ENCODE data around the gene CDCA4.
A peak's percentile ranks its signal among the peaks of the same experiment; 100 is the strongest.
"Not testable (repeated sequence)": the region's sequence is repeated elsewhere in the genome, so short reads cannot be mapped to it uniquely, and the experiment has no call there.

CDCA4 gene

DNA sequence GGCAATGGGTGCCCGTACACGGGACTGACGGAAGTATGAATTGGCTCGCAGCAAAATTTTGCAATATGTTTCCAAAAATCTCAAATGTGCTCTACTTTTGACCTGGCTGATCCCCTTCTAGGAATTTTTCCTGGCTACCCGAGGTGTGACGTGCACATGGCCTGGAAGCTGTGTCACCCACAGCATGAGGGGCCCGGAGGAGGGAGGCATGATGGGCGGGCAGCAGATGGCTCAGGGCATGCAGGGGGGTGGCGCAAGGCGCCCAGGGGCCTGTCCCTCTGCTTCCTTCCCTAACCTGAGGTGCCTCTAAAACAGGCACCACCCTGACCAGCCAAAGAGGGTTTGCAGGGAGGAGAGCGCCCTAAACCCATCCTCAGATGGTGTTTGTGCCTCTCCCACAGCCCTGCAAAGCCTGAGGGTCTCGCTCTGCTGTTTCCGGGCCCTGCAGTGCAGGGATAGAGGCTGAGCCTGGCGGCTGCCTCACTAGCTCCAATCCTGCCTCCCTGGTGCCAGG, 37.7 kb upstream of the CDCA4 start:
- no peak for DNase-seq (ENCODE audit: low read depth in 2 of 2)

DNA sequence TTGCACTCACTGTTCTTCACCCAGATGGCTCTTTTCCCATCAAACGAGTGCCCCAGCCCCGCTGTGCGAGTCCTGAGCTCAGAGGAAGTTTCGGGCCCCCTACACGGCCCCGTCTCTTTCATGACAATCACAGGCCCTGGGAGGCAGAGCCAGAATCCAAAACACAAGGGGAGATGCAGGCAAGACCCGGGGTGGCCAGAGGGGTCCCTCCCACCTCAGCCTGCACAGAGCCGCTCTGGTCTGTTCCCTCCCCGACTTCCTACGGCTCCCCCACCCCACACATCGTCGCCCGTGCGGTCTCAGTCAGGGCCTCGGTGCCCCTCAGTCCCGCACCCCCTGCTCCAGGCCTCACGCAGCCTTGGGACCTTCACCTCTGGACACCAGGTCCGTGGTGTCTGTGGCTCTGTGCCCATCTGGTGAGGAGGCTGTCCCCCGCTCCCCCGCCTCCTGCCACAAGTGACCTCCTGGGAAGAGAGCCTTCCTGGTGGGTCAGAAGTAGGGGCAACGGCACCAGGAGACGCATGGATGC, 35.5 kb upstream of the CDCA4 start:
- no peak for DNase-seq (ENCODE audit: low read depth in 2 of 2)

- no peak for DNase-seq (ENCODE audit: low read depth in 2 of 2)
Observed at GRCh38 chr14:105055736-105056302, 34.9 kb upstream of the CDCA4 start.

GRCh38 chr14:105055334-105055733, 34.5 kb upstream of the CDCA4 start:
- DNase-seq (ENCODE audit: low read depth in 2 of 2), result no peak

- DNase-seq (ENCODE audit: low read depth in 2 of 2), result no peak
Observed at GRCh38 chr14:105053996-105054395, 33.1 kb upstream of the CDCA4 start.

- no peak for DNase-seq (ENCODE audit: low read depth in 2 of 2)
Observed at GRCh38 chr14:105053421-105053820, 32.5 kb upstream of the CDCA4 start.

GRCh38 chr14:105052110-105052458, 31.2 kb upstream of the CDCA4 start:
- no peak for DNase-seq (ENCODE audit: low read depth in 2 of 2)

GRCh38 chr14:105051182-105052109, 30.6 kb upstream of the CDCA4 start:
- DNase-seq (ENCODE audit: low read depth in 2 of 2), result no peak

GRCh38 chr14:105050551-105050897, 29.6 kb upstream of the CDCA4 start:
- no peak for DNase-seq (ENCODE audit: low read depth in 2 of 2)

GRCh38 chr14:105049753-105050550, 29.1 kb upstream of the CDCA4 start:
- no peak for DNase-seq (ENCODE audit: low read depth in 2 of 2)

DNA sequence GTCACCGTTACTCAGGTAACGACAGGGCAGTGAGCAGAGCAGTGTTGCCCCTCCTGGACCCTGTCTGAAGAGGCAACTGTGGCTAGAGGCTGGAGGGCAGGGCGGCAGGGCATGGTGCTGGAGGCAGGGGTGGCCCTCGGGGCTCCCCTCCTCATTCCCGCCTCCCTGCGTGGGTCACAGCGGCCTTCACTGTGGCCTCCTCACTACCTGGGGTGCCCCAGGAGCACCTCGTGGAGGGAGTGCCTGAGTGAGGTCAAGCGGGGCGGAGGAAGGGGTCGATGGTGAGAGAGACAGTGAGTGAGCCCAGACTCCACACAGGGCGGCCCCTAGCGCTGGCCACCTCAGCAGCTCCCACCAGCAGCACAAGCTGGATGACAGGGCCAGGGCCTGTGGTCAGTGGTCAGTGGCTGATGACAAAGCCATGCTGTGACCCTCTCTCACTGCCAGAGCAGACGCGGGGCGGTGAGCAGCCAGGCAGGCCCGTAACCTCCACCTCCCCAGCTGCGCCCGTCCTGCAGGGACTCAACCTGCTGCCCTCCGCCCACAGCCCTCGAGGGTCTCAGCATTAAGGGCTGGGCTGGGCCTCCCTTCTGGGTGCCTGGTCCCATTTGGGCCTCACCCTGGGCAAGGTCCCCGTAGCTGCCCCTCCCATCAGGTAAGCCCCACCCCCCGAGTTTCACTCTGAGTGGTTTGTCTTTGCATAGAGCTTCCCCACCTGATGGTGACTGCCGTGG, 26.6 kb upstream of the CDCA4 start:
- no peak for DNase-seq (ENCODE audit: low read depth in 2 of 2)

- DNase-seq (ENCODE audit: low read depth in 2 of 2), result no peak
Observed at GRCh38 chr14:105046891-105047282, 26.0 kb upstream of the CDCA4 start.

GRCh38 chr14:105045710-105046326, 24.9 kb upstream of the CDCA4 start:
- peak; percentile 87 to 91 for DNase-seq (ENCODE audit: low read depth in 2 of 2)

DNA sequence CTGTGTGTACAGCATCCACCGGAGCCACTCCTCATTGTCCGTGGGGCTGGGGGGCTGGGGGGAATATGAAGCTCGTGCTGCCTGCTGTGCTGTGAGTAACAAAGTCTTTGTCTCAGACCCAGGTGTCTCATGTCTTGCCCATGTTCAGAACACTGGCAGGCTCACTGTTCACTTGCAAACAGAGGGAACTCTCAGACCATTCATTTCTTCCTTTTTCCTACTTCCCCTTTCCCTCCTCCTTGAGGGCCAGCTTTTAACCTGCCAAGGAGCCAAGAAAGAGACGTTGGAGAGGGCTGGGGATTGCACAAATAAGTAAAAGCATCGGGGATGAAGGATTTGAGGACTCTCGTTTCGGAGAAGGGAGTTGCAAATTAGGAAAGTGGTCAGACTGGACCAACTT, 22.8 kb upstream of the CDCA4 start:
- DNase-seq (ENCODE audit: low read depth in 2 of 2), result no peak

DNA sequence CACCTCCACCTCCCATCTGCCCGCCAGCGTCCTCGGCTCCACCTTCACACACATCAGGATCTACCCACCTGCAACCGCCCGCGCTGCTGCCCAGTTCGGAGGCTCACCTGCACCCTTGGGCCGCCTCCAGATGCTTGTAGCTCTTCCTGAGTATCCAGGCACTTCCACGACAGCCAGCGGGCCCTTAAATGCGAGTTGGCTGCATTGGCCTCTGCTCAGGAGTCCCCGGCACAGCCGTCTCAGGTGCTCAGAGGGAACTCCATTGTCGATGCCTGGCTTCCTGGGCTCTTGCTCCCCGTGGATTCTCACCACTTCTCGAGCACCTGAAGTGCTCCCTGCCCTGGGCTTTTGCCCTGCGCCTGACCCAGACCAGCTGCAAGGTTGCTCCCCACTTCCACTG, 21.9 kb upstream of the CDCA4 start:
- no peak for DNase-seq (ENCODE audit: low read depth in 2 of 2)

DNA sequence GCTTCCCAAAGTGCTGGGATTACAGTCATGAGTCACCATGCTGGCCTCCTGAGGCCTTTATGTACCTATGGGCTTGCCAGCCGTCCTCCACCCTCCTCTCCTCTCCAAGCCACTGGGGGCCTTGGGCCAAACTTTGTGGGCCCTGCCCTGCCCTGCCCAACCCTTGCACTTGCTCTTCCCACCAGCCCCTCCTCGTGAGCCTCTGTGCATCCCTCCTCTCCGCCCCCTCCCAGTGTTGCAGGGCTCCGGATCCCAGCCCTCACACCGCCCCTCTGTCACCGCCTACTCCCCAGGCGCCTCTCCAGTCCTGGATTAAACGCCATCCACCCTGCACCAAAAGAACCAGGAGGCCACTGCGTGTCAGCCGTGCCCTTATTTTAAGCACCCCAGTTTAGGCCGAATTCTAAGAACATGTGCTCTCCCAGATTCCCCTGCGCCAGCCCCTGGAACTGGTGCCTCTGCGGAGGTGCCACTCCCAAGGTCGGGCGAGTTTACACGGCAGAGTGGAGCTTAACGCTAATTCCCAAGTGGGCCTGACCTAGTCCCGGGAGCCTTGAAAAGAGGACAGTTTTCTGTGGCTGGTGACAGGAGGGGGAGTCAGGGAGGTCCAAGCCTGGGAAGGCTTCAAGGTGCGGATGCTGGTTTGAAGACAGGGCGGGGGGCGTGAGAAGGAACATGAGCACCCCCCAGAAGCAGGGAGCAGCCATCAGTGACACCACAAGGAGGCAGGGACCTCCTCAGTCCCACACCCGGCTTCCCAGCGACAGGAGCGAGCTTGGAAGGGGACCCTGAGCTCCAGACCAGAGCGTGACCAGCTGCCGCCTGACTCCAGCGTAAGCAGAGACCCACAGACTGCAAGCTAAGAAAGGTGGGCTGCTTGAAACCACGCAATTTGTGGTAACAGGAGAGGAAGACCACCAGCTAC, 21.2 kb upstream of the CDCA4 start:
- DNase-seq (ENCODE audit: low read depth in 2 of 2), result no peak

DNA sequence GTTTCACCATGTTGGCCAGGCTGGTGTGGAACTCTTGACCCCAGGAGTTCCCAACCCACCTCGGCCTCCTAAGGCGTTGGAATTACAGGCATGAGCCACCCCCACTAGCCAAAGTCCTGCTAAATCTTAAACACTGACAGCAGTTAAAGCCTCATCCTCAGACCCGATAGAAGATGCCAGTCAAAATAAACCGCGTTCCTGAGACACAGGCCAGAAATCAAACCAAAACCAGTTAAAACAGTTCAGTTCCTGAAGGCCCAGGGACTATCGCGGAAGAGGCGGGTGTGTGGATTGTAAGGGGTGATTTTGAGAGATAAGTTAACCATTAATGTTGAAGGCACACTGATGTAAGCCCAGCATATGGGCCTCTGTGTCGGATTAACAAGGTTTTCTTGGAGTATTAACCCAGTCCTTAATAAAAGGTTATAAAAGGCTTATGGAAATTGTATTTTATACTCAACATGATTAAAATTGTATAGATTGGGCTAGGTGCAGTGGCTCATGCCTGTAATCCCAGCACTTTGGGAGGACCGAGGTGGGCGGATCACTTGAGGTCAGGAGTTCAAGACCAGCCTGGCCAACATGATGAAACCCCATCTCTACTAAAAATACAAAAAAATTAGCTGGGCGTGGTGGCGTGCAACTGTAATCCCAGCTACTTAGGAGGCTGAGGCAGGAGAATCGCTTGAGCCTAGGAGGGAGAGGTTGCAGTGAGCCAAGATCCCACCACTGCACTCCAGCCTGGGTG, 18.7 kb upstream of the CDCA4 start:
- no peak for DNase-seq (ENCODE audit: low read depth in 2 of 2)

GRCh38 chr14:105035616-105036015, 14.7 kb upstream of the CDCA4 start:
- DNase-seq (ENCODE audit: low read depth in 2 of 2), result not testable (repeated sequence)

- DNase-seq (ENCODE audit: low read depth in 2 of 2), result no peak
Observed at GRCh38 chr14:105034315-105035039, 13.6 kb upstream of the CDCA4 start.

Data from stimulated activated CD4-positive, alpha-beta T cell treated with anti-CD3 and anti-CD28 coated beads, Interleukin-1b, Interleukin-23, amount 100 ng/mL, for 1 hour (primary cell).